ENCODE data around the gene SGPP2.

The SGPP2 gene

GRCh38 chr2:222504719-222505118, 80.4 kb downstream of the SGPP2 start:
- TF ChIP-seq, protein P1, sequence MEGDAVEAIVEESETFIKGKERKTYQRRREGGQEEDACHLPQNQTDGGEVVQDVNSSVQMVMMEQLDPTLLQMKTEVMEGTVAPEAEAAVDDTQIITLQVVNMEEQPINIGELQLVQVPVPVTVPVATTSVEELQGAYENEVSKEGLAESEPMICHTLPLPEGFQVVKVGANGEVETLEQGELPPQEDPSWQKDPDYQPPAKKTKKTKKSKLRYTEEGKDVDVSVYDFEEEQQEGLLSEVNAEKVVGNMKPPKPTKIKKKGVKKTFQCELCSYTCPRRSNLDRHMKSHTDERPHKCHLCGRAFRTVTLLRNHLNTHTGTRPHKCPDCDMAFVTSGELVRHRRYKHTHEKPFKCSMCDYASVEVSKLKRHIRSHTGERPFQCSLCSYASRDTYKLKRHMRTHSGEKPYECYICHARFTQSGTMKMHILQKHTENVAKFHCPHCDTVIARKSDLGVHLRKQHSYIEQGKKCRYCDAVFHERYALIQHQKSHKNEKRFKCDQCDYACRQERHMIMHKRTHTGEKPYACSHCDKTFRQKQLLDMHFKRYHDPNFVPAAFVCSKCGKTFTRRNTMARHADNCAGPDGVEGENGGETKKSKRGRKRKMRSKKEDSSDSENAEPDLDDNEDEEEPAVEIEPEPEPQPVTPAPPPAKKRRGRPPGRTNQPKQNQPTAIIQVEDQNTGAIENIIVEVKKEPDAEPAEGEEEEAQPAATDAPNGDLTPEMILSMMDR (IDR thresholded peaks at IDR 0.05) = no peak
- Histone ChIP-seq H3K4me3 (no peak overlapping the region), H3K27ac (no peak overlapping the region)
- DNase-seq (ENCODE audit: low spot score) = no peak

DNA sequence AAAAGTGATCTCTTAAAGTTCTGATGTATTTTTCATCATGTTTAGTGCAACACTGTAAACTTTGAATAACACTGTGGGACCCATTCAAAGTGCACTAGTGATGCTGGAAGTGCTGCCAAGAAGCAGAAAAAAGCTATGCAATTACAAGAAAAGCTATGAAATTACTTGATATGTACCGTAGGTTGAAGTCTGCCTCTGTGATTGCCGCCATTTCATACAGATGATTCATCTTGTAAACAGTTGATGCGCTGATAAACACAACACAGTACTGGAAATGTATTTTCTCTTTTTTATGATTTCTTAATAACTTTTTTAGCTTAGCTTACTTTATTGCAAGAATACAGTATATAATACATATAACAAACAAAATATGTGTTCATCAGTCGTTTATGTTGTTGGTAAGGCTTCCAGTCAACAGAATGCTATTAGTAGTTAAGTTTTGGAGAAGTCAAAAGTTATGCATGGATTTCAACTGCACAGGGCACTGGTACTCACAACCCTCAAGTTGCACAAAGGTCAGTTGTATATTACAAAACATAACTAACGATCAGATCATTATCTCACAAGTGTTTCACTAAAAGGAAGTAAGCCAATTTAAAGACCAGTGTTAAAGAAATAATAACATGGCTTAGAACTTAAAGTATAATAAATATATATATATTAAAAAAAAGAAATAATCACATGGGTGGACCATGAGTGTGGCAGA, 82.0 kb downstream of the SGPP2 start:
- Histone ChIP-seq H3K4me3 (no peak overlapping the region), H3K27ac (no peak overlapping the region)
- TF ChIP-seq, protein P1 (IDR thresholded peaks at IDR 0.05) = no peak
- no peak for DNase-seq (ENCODE audit: low spot score)

- DNase-seq (ENCODE audit: low spot score) = no peak
- TF ChIP-seq, protein P1 (IDR thresholded peaks at IDR 0.05) = no peak
- no peak overlapping the region for H3K4me3 ChIP-seq
- H3K27ac ChIP-seq = no peak overlapping the region
Observed at GRCh38 chr2:222514901-222515300, 90.6 kb downstream of the SGPP2 start.

- TF ChIP-seq, protein P1 (IDR thresholded peaks at IDR 0.05) = no peak
- no peak overlapping the region for H3K27ac ChIP-seq
- DNase-seq (ENCODE audit: low spot score) = no peak
- no peak overlapping the region for H3K4me3 ChIP-seq
Observed at GRCh38 chr2:222518570-222519381, 94.4 kb downstream of the SGPP2 start.

DNA sequence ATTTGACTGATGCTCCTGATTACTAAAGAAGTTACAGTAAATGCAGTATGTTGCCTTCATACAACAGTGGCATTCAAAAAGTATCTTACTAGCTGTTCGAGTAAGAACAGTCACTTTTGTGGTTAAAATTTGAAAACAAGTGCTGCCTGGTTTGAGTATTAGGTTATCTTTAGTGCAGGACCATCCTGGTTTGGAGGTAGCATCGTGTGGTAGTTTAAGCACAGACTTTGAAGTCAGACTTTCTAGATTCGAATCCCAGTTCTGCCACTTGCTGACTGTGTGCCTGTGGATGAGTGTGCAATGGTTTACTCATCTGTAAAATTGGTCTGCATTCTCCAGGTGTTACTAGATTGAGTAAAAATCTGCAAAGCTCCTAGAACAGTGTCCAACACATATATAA, 96.8 kb downstream of the SGPP2 start:
- no peak for DNase-seq (ENCODE audit: low spot score)
- TF ChIP-seq, protein P1 (IDR thresholded peaks at IDR 0.05) = no peak
- no peak overlapping the region for H3K27ac ChIP-seq
- H3K4me3 ChIP-seq = no peak overlapping the region

- TF ChIP-seq, protein P1 (IDR thresholded peaks at IDR 0.05) = no peak
- H3K4me3 ChIP-seq = no peak overlapping the region
- no peak overlapping the region for H3K27ac ChIP-seq
- no peak for DNase-seq (ENCODE audit: low spot score)
Observed at GRCh38 chr2:222522082-222522481, 97.7 kb downstream of the SGPP2 start.
